HEK293 (cell line): Measurements from ENCODE around the gene PRCD.
A peak's percentile ranks its signal among the peaks of the same experiment; 100 is the strongest.
"Not testable (repeated sequence)": the region's sequence is repeated elsewhere in the genome, so short reads cannot be mapped to it uniquely, and the experiment has no call there.

Source experiments
- CTCF ChIA-PET: fragments of 350-600 bp; formaldehyde crosslinking; extraction: SDS; loops from one replicate; lab custom pipeline; 2021; ENCODE audit warnings: antibody characterized with exemption; lab: Yijun Ruan, JAX
- POLR2A ChIA-PET: fragments of 300-600 bp; formaldehyde crosslinking; extraction: SDS; loops from one replicate; lab custom pipeline; 2020; ENCODE audit warnings: antibody characterized with exemption, inconsistent platforms; lab: Yijun Ruan, JAX
- H3K27ac ChIP-seq: fragments of 200-500 bp; sonication (Bioruptor generic); 2 replicates; pipeline ENCODE4 v1.5.1; 2014; ENCODE audit warnings: low read depth, low read length, control low read depth, inconsistent platforms; ENCODE audit errors: extremely low read depth
- H3K36me3 ChIP-seq, 2 experiments: fragments of 200-500 bp in 1 of 2; sonication (Bioruptor generic) in 1 of 2; 1 replicate in 1 of 2; 2 replicates in 1 of 2; pipeline ENCODE4 v1.5.1; 2014 to 2017; ENCODE audit warnings: inconsistent platforms in 2 of 2, low read length in 2 of 2; ENCODE audit not compliant: control insufficient read depth in 2 of 2, insufficient read depth in 1 of 2
- H3K4me1 ChIP-seq: fragments of 200-500 bp; sonication (Bioruptor generic); 2 replicates; pipeline ENCODE4 v1.5.1; 2014; ENCODE audit warnings: mild to moderate bottlenecking, low read length, inconsistent platforms; ENCODE audit not compliant: control insufficient read depth, insufficient read depth
- H3K4me3 ChIP-seq: 2 replicates; pipeline ENCODE4 v1.5.1; 2011; ENCODE audit warnings: low read depth, mild to moderate bottlenecking, control low read depth, low read length, moderate library complexity
- H3K9me3 ChIP-seq: fragments of 200-500 bp; sonication (Bioruptor generic); 2 replicates; pipeline ENCODE4 v1.5.1; 2014; ENCODE audit warnings: low read depth, low read length, inconsistent platforms; ENCODE audit not compliant: control insufficient read depth, insufficient read depth
- BCL11A ChIP-seq: fragments of 450-650 bp; formaldehyde crosslinking; IDR thresholded peaks from 2 replicates; pipeline ENCODE4 v1.5.1; 2016; ENCODE audit warnings: low read depth, missing biosample characterization, missing genetic modification characterization
- GLIS2 ChIP-seq: fragments of 450-650 bp; formaldehyde crosslinking; IDR thresholded peaks from 2 replicates; pipeline ENCODE4 v1.5.1; 2016; ENCODE audit warnings: missing biosample characterization, missing genetic modification characterization
- KLF16 ChIP-seq: fragments of 450-650 bp; formaldehyde crosslinking; IDR thresholded peaks from 2 replicates; pipeline ENCODE4 v1.5.1; 2017; ENCODE audit warnings: missing biosample characterization, missing genetic modification characterization
- KLF17 ChIP-seq: fragments of 450-650 bp; formaldehyde crosslinking; IDR thresholded peaks from 2 replicates; pipeline ENCODE4 v1.5.1; 2016; ENCODE audit warnings: missing biosample characterization, missing genetic modification characterization
- PRDM6 ChIP-seq: fragments of 450-650 bp; formaldehyde crosslinking; IDR thresholded peaks from 2 replicates; pipeline ENCODE4 v1.5.1; 2017; ENCODE audit warnings: missing biosample characterization, missing genetic modification characterization
- REPIN1 ChIP-seq: fragments of 450-650 bp; formaldehyde crosslinking; IDR thresholded peaks from 2 replicates; pipeline ENCODE4 v1.5.1; 2017; ENCODE audit warnings: missing biosample characterization, missing genetic modification characterization, low read depth
- WT1 ChIP-seq: fragments of 450-650 bp; formaldehyde crosslinking; IDR thresholded peaks from 2 replicates; pipeline ENCODE4 v1.5.1; 2016; ENCODE audit warnings: missing biosample characterization, missing genetic modification characterization
- YY2 ChIP-seq: fragments of 450-650 bp; formaldehyde crosslinking; IDR thresholded peaks from 2 replicates; pipeline ENCODE4 v1.5.1; 2016; ENCODE audit warnings: missing biosample characterization, missing genetic modification characterization
- ZBTB10 ChIP-seq: fragments of 450-650 bp; formaldehyde crosslinking; IDR thresholded peaks from 2 replicates; pipeline ENCODE4 v1.5.1; 2016; ENCODE audit warnings: missing biosample characterization, missing genetic modification characterization
- ZFP69B ChIP-seq: fragments of 450-650 bp; formaldehyde crosslinking; IDR thresholded peaks from 2 replicates; pipeline ENCODE4 v1.5.1; 2016; ENCODE audit warnings: missing biosample characterization, missing genetic modification characterization
- ZNF10 ChIP-seq: fragments of 450-650 bp; formaldehyde crosslinking; IDR thresholded peaks from 2 replicates; pipeline ENCODE4 v1.5.1; 2017; ENCODE audit warnings: missing biosample characterization, missing genetic modification characterization
- ZNF121 ChIP-seq: fragments of 450-650 bp; formaldehyde crosslinking; IDR thresholded peaks from 2 replicates; pipeline ENCODE4 v1.5.1; 2016; ENCODE audit warnings: missing biosample characterization, missing genetic modification characterization
- ZNF138 ChIP-seq: fragments of 450-650 bp; formaldehyde crosslinking; IDR thresholded peaks from 2 replicates; pipeline ENCODE4 v1.5.1; 2016; ENCODE audit warnings: missing biosample characterization, missing genetic modification characterization, borderline replicate concordance
- ZNF157 ChIP-seq: fragments of 450-650 bp; formaldehyde crosslinking; IDR thresholded peaks from 2 replicates; pipeline ENCODE4 v1.5.1; 2016; ENCODE audit warnings: missing biosample characterization, missing genetic modification characterization
- ZNF2 ChIP-seq: fragments of 450-650 bp; formaldehyde crosslinking; IDR thresholded peaks from 2 replicates; pipeline ENCODE4 v1.5.1; 2016; ENCODE audit warnings: missing biosample characterization, missing genetic modification characterization
- ZNF341 ChIP-seq: fragments of 450-650 bp; formaldehyde crosslinking; IDR thresholded peaks from 2 replicates; pipeline ENCODE4; 2016; ENCODE audit warnings: low read depth, missing biosample characterization, missing genetic modification characterization
- ZNF501 ChIP-seq: fragments of 450-650 bp; formaldehyde crosslinking; IDR thresholded peaks from 2 replicates; pipeline ENCODE4 v1.5.1; 2016; ENCODE audit warnings: missing biosample characterization, missing genetic modification characterization
- ZNF629 ChIP-seq: fragments of 450-650 bp; formaldehyde crosslinking; IDR thresholded peaks from 2 replicates; pipeline ENCODE4 v1.5.1; 2017; ENCODE audit warnings: missing biosample characterization, missing genetic modification characterization
- ZNF670 ChIP-seq: fragments of 450-650 bp; formaldehyde crosslinking; IDR thresholded peaks from 2 replicates; pipeline ENCODE4 v1.5.1; 2016; ENCODE audit warnings: missing biosample characterization, missing genetic modification characterization, low read depth
- ZNF747 ChIP-seq: fragments of 450-650 bp; formaldehyde crosslinking; IDR thresholded peaks from 2 replicates; pipeline ENCODE4 v1.5.1; 2016; ENCODE audit warnings: missing biosample characterization, missing genetic modification characterization
- ZNF76 ChIP-seq: fragments of 450-650 bp; formaldehyde crosslinking; IDR thresholded peaks from 2 replicates; pipeline ENCODE4; 2016; ENCODE audit warnings: low read depth, missing biosample characterization, missing genetic modification characterization, borderline replicate concordance
- ZSCAN23 ChIP-seq: fragments of 450-650 bp; formaldehyde crosslinking; IDR thresholded peaks from 2 replicates; pipeline ENCODE4 v1.5.1; 2016; ENCODE audit warnings: missing biosample characterization, missing genetic modification characterization

The PRCD gene

GRCh38 chr17:76506408-76507345 is 33.2 kb upstream of the PRCD start (continued):
- TF ChIP-seq KLF17 = peak; percentile 50; the same call in 1 of the 2 replicates
- 0 out of 2 replicates have a peak, but pooled peaks have one; percentile 45 for TF ChIP-seq KLF16 (tag by site-specific recombination)
- TF ChIP-seq ZBTB10 (tag by site-specific recombination) = 0 out of 2 replicates have a peak, but pooled peaks have one; percentile 53
- TF ChIP-seq ZSCAN23 (tag by site-specific recombination) = no peak
- TF ChIP-seq YY2 (tag by site-specific recombination) = no peak
- TF ChIP-seq ZNF629 = no peak
- TF ChIP-seq WT1 (tag by site-specific recombination) = no peak
- TF ChIP-seq BCL11A (tag by site-specific recombination) = peak; percentile 37; the same call in 1 of the 2 replicates
- peak; percentile 42 for TF ChIP-seq GLIS2 (tag by site-specific recombination)
- TF ChIP-seq ZNF76 (tag by site-specific recombination) = no peak
- TF ChIP-seq PRDM6 (tag by site-specific recombination) = no peak
- TF ChIP-seq ZNF10 (tag by site-specific recombination) = peak; percentile 53; the same call in 1 of the 2 replicates
- 0 out of 2 replicates have a peak, but pooled peaks have one; percentile 33 for TF ChIP-seq ZNF2 (tag by site-specific recombination)
- no peak for TF ChIP-seq ZNF670 (tag by site-specific recombination)
- TF ChIP-seq ZNF501 (tag by site-specific recombination) = no peak; the same call in 1 of the 2 replicates
- no peak for TF ChIP-seq REPIN1 (tag by site-specific recombination)
- no peak for TF ChIP-seq ZNF747
- no peak for TF ChIP-seq ZNF138 (tag by site-specific recombination)
- TF ChIP-seq ZFP69B (tag by site-specific recombination) = peak; percentile 96
- TF ChIP-seq ZNF157 = no peak
- peak; percentile 41; the same call in 1 of the 2 replicates for TF ChIP-seq ZNF341 (tag by site-specific recombination)
- TF ChIP-seq, all 188 proteins: peak for 26

GRCh38 chr17:76508472-76509063 is 31.3 kb upstream of the PRCD start:
- POLR2A ChIA-PET = interaction anchor here (0.9 kb wide), 1 partner anchor 264 kb away, joined by 5 read pairs; no protein-coding TSS in a partner anchor
- CTCF ChIA-PET = interaction anchor here (1.4 to 8.4 kb wide), 10 partner anchors 10 to 206 kb away, joined by 5 to 187 read pairs (median 20); partner anchors contain the start of gene AANAT

More at GRCh38 chr17:76508472-76509063, 31.3 kb upstream of the PRCD start:
- H3K4me3 ChIP-seq, H3K36me3 ChIP-seq, H3K9me3 ChIP-seq, H3K4me1 ChIP-seq, H3K27ac ChIP-seq: not testable (repeated sequence)
- TF ChIP-seq ZNF121 (tag by site-specific recombination) = peak; percentile 88
